ENCODE data around the gene PTK7. TPM values are rescaled to one million over a fixed set of nuclear protein-coding genes. Genes with fewer than 3 reads are reported as not detected.
"Not testable (repeated sequence)": the region's sequence is repeated elsewhere in the genome, so short reads cannot be mapped to it uniquely, and the experiment has no call there.

PTK7 gene
- total RNA-seq, 1 experiment from 2014 or later = 42.6 TPM

DNA sequence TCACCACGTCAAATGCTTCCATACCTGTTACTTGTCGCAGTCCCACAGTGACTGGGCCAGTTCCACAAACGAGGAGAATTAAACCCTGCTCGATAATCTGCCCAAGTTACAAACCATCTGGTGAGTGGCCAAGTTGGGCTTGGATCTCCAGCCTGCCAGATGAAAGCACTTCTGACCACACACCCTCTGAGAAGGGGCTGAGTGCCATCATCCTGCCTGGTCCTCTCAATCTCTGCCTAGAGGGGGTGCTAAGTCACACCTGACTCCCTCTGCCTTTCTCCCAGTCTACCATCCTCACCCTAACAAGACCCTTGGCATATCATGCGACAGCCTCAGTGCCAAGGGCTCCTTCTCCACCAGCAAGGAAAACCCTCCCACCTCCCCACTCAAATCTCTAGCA is 38.9 kb upstream of the PTK7 start:
- Mint-ChIP-seq H3K27me3 (ENCODE audit: insufficient read depth, unreplicated experiment) (no peaks in the 10 kb centered on the region), H3K4me1 (ENCODE audit: insufficient read depth, unreplicated experiment) (no peaks in the 10 kb centered on the region), H3K9me3 (ENCODE audit: unreplicated experiment) (no peaks in the 10 kb centered on the region), H3K36me3 (ENCODE audit: insufficient read depth, unreplicated experiment) (peaks cover 54% of the 10 kb centered on the region), H3K4me3 (ENCODE audit: unreplicated experiment) (no peak overlapping the region), H3K27ac (ENCODE audit: low read depth, unreplicated experiment) (no peak overlapping the region)
- no TSS peak for BruUV-seq (replicated peaks)
- intact Hi-C loops (cut with micrococcal nuclease) = no loop called here
- DNase-seq (ENCODE audit: unreplicated experiment) = no peak
- ChIA-PET CTCF (interaction anchor here (0.6 kb wide), 1 partner anchor 14 kb away, joined by 4 read pairs; no protein-coding TSS in a partner anchor), POLR2A (no interaction called here)
- no peak for TF ChIP-seq CTCF (IDR thresholded peaks at IDR 0.05; ENCODE audit: unreplicated experiment)

GRCh38 chr6:43037706-43038105 is 38.4 kb upstream of the PTK7 start:
- ChIA-PET CTCF (interaction anchor here (0.6 kb wide), 1 partner anchor 14 kb away, joined by 4 read pairs; no protein-coding TSS in a partner anchor), POLR2A (interaction anchor here (0.8 kb wide), 1 partner anchor 15 kb away, joined by 3 read pairs; no protein-coding TSS in a partner anchor)
- Mint-ChIP-seq H3K27ac (ENCODE audit: low read depth, unreplicated experiment) (no peak overlapping the region), H3K36me3 (ENCODE audit: insufficient read depth, unreplicated experiment) (peaks cover 54% of the 10 kb centered on the region), H3K4me1 (ENCODE audit: insufficient read depth, unreplicated experiment) (no peaks in the 10 kb centered on the region), H3K4me3 (ENCODE audit: unreplicated experiment) (no peak overlapping the region), H3K27me3 (ENCODE audit: insufficient read depth, unreplicated experiment) (no peaks in the 10 kb centered on the region), H3K9me3 (ENCODE audit: unreplicated experiment) (no peaks in the 10 kb centered on the region)
- intact Hi-C loops (cut with micrococcal nuclease) = no loop called here
- DNase-seq (ENCODE audit: unreplicated experiment) = no peak
- TF ChIP-seq CTCF (IDR thresholded peaks at IDR 0.05; ENCODE audit: unreplicated experiment) = no peak
- BruUV-seq (replicated peaks) = no TSS peak

GRCh38 chr6:43038727-43039126 is 37.4 kb upstream of the PTK7 start:
- Mint-ChIP-seq H3K36me3 (ENCODE audit: insufficient read depth, unreplicated experiment) (peaks cover 55% of the 10 kb centered on the region), H3K4me1 (ENCODE audit: insufficient read depth, unreplicated experiment) (no peaks in the 10 kb centered on the region), H3K27me3 (ENCODE audit: insufficient read depth, unreplicated experiment) (no peaks in the 10 kb centered on the region), H3K4me3 (ENCODE audit: unreplicated experiment) (no peak overlapping the region), H3K9me3 (ENCODE audit: unreplicated experiment) (no peaks in the 10 kb centered on the region), H3K27ac (ENCODE audit: low read depth, unreplicated experiment) (no peak overlapping the region)
- intact Hi-C loops (cut with micrococcal nuclease) = no loop called here
- no TSS peak for BruUV-seq (replicated peaks)
- TF ChIP-seq CTCF (IDR thresholded peaks at IDR 0.05; ENCODE audit: unreplicated experiment) = no peak
- no peak for DNase-seq (ENCODE audit: unreplicated experiment)
- ChIA-PET POLR2A (interaction anchor here (0.8 to 1.3 kb wide), 4 partner anchors 14 to 54 kb away, joined by 3 read pairs; partner anchors contain the start of genes CUL7 and PPP2R5D), CTCF (no interaction called here)

DNA sequence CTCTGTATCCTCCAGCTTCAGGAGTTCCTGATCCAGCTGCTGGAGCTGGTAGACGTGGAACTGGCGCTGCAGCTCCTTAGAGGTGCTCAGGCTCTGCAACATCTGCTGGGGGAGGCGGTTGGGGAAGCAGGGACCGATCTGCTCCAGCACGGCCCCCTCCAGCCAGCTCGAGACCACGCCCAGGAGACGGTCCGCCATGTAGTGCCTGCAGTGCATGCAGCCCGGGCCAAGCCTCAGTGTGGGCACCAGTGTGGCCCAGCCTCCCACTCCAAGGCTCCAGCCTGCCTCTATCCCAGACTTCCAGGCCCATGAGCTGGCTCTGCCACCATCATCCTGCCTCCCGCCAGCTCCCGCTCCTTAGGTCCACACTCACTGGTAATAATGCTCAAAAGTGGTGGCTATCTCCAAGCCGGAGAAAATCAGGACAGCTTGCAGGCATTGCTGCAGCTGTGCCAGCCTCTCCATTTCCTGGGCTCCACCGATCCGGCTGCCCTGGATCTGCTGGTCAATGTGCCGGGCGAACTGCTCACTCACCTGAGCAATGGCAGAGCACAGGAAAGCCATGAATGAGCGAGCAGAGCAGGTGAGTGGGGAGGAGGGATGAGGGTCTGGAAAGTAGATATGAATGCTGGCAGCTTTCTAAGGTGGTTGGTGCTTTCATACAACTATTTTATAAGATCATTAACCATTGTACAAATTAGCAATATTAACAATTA is 35.4 kb upstream of the PTK7 start:
- CTCF ChIA-PET = interaction anchor here (0.7 to 1.2 kb wide), 2 partner anchors 9 to 118 kb away, joined by 3 read pairs; no protein-coding TSS in a partner anchor

GRCh38 chr6:43041475-43041874 is 34.6 kb upstream of the PTK7 start:
- H3K36me3 Mint-ChIP-seq (ENCODE audit: insufficient read depth, unreplicated experiment) = peaks cover 49% of the 10 kb centered on the region
- H3K27me3 Mint-ChIP-seq (ENCODE audit: insufficient read depth, unreplicated experiment); H3K4me1 Mint-ChIP-seq (ENCODE audit: insufficient read depth, unreplicated experiment); H3K27ac Mint-ChIP-seq (ENCODE audit: low read depth, unreplicated experiment); BruUV-seq (replicated peaks); H3K9me3 Mint-ChIP-seq (ENCODE audit: unreplicated experiment); intact Hi-C loops (cut with micrococcal nuclease); DNase-seq (ENCODE audit: unreplicated experiment); H3K4me3 Mint-ChIP-seq (ENCODE audit: unreplicated experiment): not testable (repeated sequence)
- ChIA-PET CTCF (interaction anchor here (1.2 kb wide), 1 partner anchor 8 kb away, joined by 3 read pairs; no protein-coding TSS in a partner anchor), POLR2A (interaction anchor here (2.1 kb wide), 1 partner anchor 12 kb away, joined by 11 read pairs; the partner anchor contains the start of gene CUL7)

More for the DNA sequence above, 35.4 kb upstream of the PTK7 start:
- BruUV-seq (replicated peaks) = no TSS peak
- intact Hi-C loops (cut with micrococcal nuclease) = no loop called here
- no peaks in the 10 kb centered on the region for H3K27me3 Mint-ChIP-seq (ENCODE audit: insufficient read depth, unreplicated experiment)
- TF ChIP-seq CTCF (IDR thresholded peaks at IDR 0.05; ENCODE audit: unreplicated experiment) = no peak
- no peaks in the 10 kb centered on the region for H3K9me3 Mint-ChIP-seq (ENCODE audit: unreplicated experiment)
- H3K4me1 Mint-ChIP-seq (ENCODE audit: insufficient read depth, unreplicated experiment) = no peaks in the 10 kb centered on the region
- POLR2A ChIA-PET = interaction anchor here (0.7 to 1.2 kb wide), 4 partner anchors 18 to 132 kb away, joined by 3 read pairs; no protein-coding TSS in a partner anchor
- H3K36me3 Mint-ChIP-seq (ENCODE audit: insufficient read depth, unreplicated experiment) = peaks cover 51% of the 10 kb centered on the region
- H3K4me3 Mint-ChIP-seq (ENCODE audit: unreplicated experiment) = no peak overlapping the region
- no peak overlapping the region for H3K27ac Mint-ChIP-seq (ENCODE audit: low read depth, unreplicated experiment)
- no peak for DNase-seq (ENCODE audit: unreplicated experiment)
